Tibial artery (tissue), 4 donors: ENCODE measurements around the gene KLK1.

Experiments used
- DNase-seq, 2 donors: peaks; one replicate each; pipeline ENCODE4 v3.0.0-alpha.2; 2019
- H3K27ac ChIP-seq, 2 donors: fragments of 200-600 bp; sonication (generic) in 1 of 2; 1 replicate in 1 of 2; 2 replicates in 1 of 2; pipeline ENCODE4 v1.5.1; 2018 to 2019; ENCODE audit warnings: mild to moderate bottlenecking in 1 of 2
- H3K27me3 ChIP-seq, 2 donors: fragments of 200-600 bp; sonication (generic) in 1 of 2; one replicate each; pipeline versions ENCODE4 v1.5.1 to v1.6.0; 2016 to 2019
- H3K36me3 ChIP-seq, 3 donors: fragments of 200-600 bp; sonication (generic) in 2 of 3; one replicate each; pipeline ENCODE4 v1.5.1; 2016 to 2019; ENCODE audit warnings: mild to moderate bottlenecking in 2 of 3
- H3K4me1 ChIP-seq, 4 donors: fragments of 200-600 bp; sonication (generic) in 2 of 4; 1 replicate in 3 of 4; 2 replicates in 1 of 4; pipeline ENCODE4 v1.5.1; 2016 to 2019
- H3K4me3 ChIP-seq, 2 donors: fragments of 200-600 bp; sonication (generic) in 1 of 2; 1 replicate in 1 of 2; 2 replicates in 1 of 2; pipeline ENCODE4 v1.5.1; 2018 to 2019; ENCODE audit warnings: mild to moderate bottlenecking in 2 of 2
- H3K9me3 ChIP-seq, 3 donors: fragments of 200-600 bp; sonication (generic) in 1 of 3; one replicate each; pipeline ENCODE4 v1.5.1; 2016 to 2019
- CTCF ChIP-seq, 2 experiments: fragments of 200-600 bp in 1 of 2; fragments of 450-650 bp in 1 of 2; IDR thresholded peaks; one replicate each; pipeline ENCODE4 v1.5.1; 2017 to 2019; ENCODE audit warnings: antibody characterized with exemption in 2 of 2, mild to moderate bottlenecking in 1 of 2, moderate library complexity in 1 of 2
- intact Hi-C: fragments of 100-400 bp; cut with DNase I; formaldehyde crosslinking; loops from one replicate; pipeline ENCODE4 v1.15.0; 2023; ENCODE audit warnings: low total_unique reads

Gene KLK1

DNA sequence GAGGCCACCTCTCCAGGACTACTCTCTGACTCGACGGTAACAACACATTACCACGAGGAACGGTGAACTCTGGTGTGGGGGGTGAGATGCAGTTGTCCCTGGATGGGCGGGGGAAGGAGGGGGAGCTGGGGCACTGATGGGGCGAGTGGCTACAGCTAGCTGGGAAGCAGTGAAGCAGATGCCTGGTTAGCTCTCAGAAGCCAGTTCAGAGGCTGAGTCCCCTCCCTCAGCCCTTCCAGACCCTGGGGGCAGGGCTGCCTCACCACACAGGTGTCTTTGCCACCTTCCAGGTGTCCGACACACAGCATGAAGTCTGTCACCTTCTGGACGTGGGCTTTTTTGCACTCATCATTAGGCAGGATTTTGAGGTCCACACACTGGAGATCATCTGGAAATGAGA lies 4.0 kb downstream of the KLK1 start:
- intact Hi-C loops: no loop called here
- TF ChIP-seq CTCF (IDR thresholded peaks at IDR 0.05): no peak
- no peak overlapping the region for H3K4me3 ChIP-seq
- H3K9me3 ChIP-seq: no peaks in the 10 kb centered on the region
- peaks cover 0 to 79% of the 10 kb centered on the region in 2 donors for H3K27me3 ChIP-seq
- DNase-seq: no peak
- H3K36me3 ChIP-seq: no peaks in the 10 kb centered on the region
- no peak overlapping the region for H3K27ac ChIP-seq
- peaks cover 0 to 16% (median 2%) of the 10 kb centered on the region in 4 donors for H3K4me1 ChIP-seq

- Histone ChIP-seq H3K36me3 (no peaks in the 10 kb centered on the region), H3K9me3 (no peaks in the 10 kb centered on the region), H3K4me3 (no peak overlapping the region), H3K27me3 (peaks cover 0 to 81% of the 10 kb centered on the region in 2 donors), H3K4me1 (peaks cover 0 to 16% (median 2%) of the 10 kb centered on the region in 4 donors), H3K27ac (no peak overlapping the region)
- no peak for DNase-seq
- intact Hi-C loops: no loop called here
- TF ChIP-seq CTCF (IDR thresholded peaks at IDR 0.05): no peak
Observed at GRCh38 chr19:50818859-50819472, 4.6 kb downstream of the KLK1 start.

GRCh38 chr19:50817941-50818858 lies 5.4 kb downstream of the KLK1 start:
- peaks cover 0 to 16% (median 2%) of the 10 kb centered on the region in 4 donors for H3K4me1 ChIP-seq
- H3K9me3 ChIP-seq: no peaks in the 10 kb centered on the region
- H3K4me3 ChIP-seq: peak overlapping the region in 1 of 2 donors; percentile 18
- no peak overlapping the region for H3K27ac ChIP-seq
- H3K27me3 ChIP-seq: peaks cover 0 to 75% of the 10 kb centered on the region in 2 donors
- intact Hi-C loops: no loop called here
- no peak for DNase-seq
- TF ChIP-seq CTCF (IDR thresholded peaks at IDR 0.05): no peak
- H3K36me3 ChIP-seq: no peaks in the 10 kb centered on the region

DNA sequence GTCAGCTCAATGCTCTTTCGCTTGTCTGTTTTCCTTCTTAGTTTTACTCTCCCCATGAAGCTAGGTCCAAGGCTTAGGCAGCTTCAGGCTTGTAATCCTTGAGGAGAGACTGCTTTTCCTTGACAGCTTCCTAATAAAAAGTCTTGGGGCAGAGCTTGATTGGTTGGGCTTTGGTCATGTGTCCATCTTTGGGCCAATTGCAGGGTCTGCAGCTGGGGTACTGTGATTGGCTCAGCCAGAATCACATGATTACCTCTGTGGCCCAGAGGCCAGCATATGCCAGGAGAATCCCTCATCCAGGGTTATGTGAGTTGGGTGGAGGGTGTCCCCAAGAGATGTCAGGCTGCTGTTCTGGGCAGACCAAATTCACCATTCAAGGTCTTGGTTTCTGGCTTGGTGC lies 8.1 kb downstream of the KLK1 start:
- Histone ChIP-seq H3K27ac (no peak overlapping the region), H3K4me3 (no peak overlapping the region), H3K9me3 (no peaks in the 10 kb centered on the region), H3K4me1 (peaks cover 0 to 7% (median 2%) of the 10 kb centered on the region in 4 donors), H3K27me3 (peaks cover 0 to 48% of the 10 kb centered on the region in 2 donors), H3K36me3 (no peaks in the 10 kb centered on the region)
- TF ChIP-seq CTCF (IDR thresholded peaks at IDR 0.05): no peak
- intact Hi-C loops: no loop called here
- no peak for DNase-seq

DNA sequence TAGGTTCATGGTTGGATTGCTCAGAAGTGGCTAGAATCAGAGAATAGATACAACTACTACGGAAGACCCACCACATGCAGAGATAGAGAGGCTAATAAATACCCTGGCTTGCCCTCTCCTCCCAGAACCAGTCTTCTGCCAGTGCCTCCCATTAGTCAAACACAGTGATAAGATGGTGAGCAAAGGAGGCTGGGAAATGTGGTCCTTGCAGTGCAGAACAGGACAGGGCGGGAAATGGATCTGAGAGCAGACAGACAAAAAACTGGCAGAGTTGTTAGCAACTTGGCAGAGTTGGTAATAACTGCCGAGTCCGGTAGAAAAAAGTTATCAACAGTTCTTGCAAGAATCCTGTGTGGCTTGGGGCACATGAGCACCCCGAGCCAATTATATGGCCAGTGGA lies 8.7 kb downstream of the KLK1 start:
- no peak for DNase-seq
- Histone ChIP-seq H3K27me3 (peaks cover 0 to 46% of the 10 kb centered on the region in 2 donors), H3K4me1 (peaks cover 0 to 7% (median 2%) of the 10 kb centered on the region in 4 donors), H3K36me3 (no peaks in the 10 kb centered on the region), H3K4me3 (no peak overlapping the region), H3K27ac (no peak overlapping the region), H3K9me3 (no peaks in the 10 kb centered on the region)
- TF ChIP-seq CTCF (IDR thresholded peaks at IDR 0.05): no peak
- intact Hi-C loops: no loop called here
